GM12801 (cell line): ENCODE measurements around the gene MYL10.

Source experiments
- CTCF ChIP-seq: IDR thresholded peaks from one replicate; pipeline ENCODE4 v1.5.1; 2011; ENCODE audit warnings: control low read depth; ENCODE audit not compliant: insufficient read length; ENCODE audit errors: extremely low read depth

The MYL10 gene

DNA sequence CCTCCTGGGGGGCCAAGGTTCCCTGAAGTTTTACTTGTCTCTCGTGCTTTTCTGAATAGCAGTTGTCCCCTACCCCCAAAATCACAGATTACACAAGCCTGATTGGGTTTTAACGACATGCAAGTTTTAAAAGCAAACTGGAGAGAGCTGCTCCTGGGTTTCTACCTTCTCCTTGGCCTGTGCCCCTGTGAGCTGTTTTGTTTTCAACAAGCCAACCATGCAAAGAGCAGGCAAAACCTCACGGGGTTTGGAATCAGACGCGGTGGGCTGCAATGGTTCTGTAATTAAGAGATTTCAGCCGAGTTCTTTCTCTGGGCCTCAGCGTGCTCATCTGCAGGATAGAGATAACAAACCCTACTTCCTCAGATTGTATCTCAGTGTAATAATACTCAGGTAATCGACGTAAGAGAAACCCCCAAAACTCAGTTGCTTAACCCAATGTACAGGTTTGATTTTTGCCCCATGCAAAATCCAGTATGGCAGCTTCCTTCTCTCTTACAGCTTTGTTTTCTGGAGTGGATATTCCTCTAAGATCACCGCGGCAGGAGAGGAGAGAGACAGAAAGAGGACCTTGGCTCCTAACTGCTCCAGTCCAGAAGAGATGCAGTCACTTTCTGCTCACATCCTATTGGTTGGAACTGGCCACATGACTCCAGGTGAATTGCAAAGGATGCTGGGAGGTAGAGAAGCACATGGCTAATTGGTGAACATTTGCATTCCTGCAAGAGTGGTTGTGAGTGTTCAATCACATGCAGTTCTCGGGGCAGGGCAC is 42.0 kb downstream of the MYL10 start:
- TF ChIP-seq CTCF = no peak

GRCh38 chr7:101586078-101586905 is 42.8 kb downstream of the MYL10 start:
- TF ChIP-seq CTCF = no peak

DNA sequence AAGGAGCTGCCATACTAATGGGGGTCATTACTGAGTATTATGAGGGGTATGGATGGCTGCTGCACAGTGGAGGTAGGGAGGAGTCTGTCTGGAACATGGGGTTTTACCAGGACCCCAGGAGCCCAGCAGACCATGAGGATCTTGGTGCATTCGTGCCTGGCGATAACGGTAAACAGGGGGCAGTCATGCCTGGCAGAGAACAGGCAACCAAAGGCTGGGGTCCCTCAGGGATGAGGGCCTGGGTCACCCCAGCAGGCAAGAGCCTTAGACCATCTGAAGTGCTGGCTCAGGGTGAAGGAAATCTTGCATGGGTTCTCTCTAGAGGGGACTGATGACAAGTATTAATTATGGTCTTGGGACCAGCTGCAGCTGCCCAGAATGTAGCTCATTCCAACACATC is 46.1 kb downstream of the MYL10 start:
- TF ChIP-seq CTCF = no peak

DNA sequence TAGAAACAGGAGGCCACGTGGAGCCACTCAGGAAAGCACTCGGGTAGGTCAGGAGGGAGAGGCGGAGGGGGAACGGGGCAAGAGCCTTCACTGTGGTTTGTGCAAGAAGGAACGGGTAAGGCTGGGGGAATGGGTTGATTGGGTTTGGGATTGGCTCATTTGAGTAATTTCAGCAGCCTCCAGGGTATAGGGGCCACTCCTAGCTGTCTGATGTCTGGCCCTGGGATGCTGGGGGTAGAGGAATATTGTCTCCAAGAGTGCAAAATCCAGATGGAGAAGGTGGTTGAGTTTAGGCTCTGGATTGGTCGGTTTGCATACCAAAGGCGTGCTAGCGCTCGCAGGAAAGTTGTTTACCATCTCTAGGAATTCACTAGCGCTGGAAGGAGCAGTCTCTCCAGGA is 47.2 kb downstream of the MYL10 start:
- no peak for TF ChIP-seq CTCF

GRCh38 chr7:101580596-101580995 is 48.5 kb downstream of the MYL10 start:
- no peak for TF ChIP-seq CTCF

- TF ChIP-seq CTCF = no peak
Observed at GRCh38 chr7:101578552-101578951, 50.5 kb downstream of the MYL10 start.

GRCh38 chr7:101576998-101577397 is 52.1 kb downstream of the MYL10 start:
- TF ChIP-seq CTCF = no peak
